Erythroblast (primary cell): Measurements from ENCODE around the gene CHRNA1.
"Not testable (repeated sequence)": the region's sequence is repeated elsewhere in the genome, so short reads cannot be mapped to it uniquely, and the experiment has no call there.

Source experiments
- DNase-seq, 2 experiments: peaks; one replicate each; lab custom pipeline; 2025; lab: John Stamatoyannopoulos, UW
- GATA1 ChIP-seq: IDR thresholded peaks from 2 replicates; pipeline ENCODE4 v1.6.1; 2011; ENCODE audit warnings: low read depth, mild to moderate bottlenecking, control low read depth, low read length, moderate library complexity
- POLR2A ChIP-seq: IDR thresholded peaks from 2 replicates; pipeline ENCODE4 v1.6.1; 2011; ENCODE audit warnings: mild to moderate bottlenecking, low read length

Gene CHRNA1

GRCh38 chr2:174730698-174731018 lies 33.6 kb downstream of the CHRNA1 start:
- no peak for DNase-seq
- TF ChIP-seq POLR2A (no peak), GATA1 (no peak)

- peak in 1 of 2 experiments; percentile 3 for DNase-seq
- TF ChIP-seq POLR2A = no peak
- no peak for TF ChIP-seq GATA1
Measured at GRCh38 chr2:174729797-174730697, 34.2 kb downstream of the CHRNA1 start.

GRCh38 chr2:174728096-174728495 lies 36.2 kb downstream of the CHRNA1 start:
- no peak for DNase-seq
- TF ChIP-seq POLR2A (no peak), GATA1 (no peak)

GRCh38 chr2:174726212-174726611 lies 38.1 kb downstream of the CHRNA1 start:
- no peak for DNase-seq
- TF ChIP-seq POLR2A = no peak

GRCh38 chr2:174722942-174723592 lies 41.2 kb downstream of the CHRNA1 start:
- TF ChIP-seq GATA1 = no peak
- TF ChIP-seq POLR2A = no peak
- no peak for DNase-seq

GRCh38 chr2:174719016-174719415 lies 45.3 kb downstream of the CHRNA1 start:
- DNase-seq = no peak

GRCh38 chr2:174718591-174718990 lies 45.7 kb downstream of the CHRNA1 start:
- no peak for DNase-seq
- no peak for TF ChIP-seq POLR2A
- TF ChIP-seq GATA1 = no peak

More at GRCh38 chr2:174719016-174719415, 45.3 kb downstream of the CHRNA1 start:
- TF ChIP-seq POLR2A = no peak
- no peak for TF ChIP-seq GATA1

- TF ChIP-seq GATA1 = no peak
- TF ChIP-seq POLR2A = no peak
- DNase-seq = no peak
Measured at GRCh38 chr2:174717916-174718315, 46.4 kb downstream of the CHRNA1 start.

GRCh38 chr2:174717273-174717672 lies 47.0 kb downstream of the CHRNA1 start:
- TF ChIP-seq GATA1 (no peak), POLR2A (no peak)
- no peak for DNase-seq

GRCh38 chr2:174716785-174717184 lies 47.5 kb downstream of the CHRNA1 start:
- TF ChIP-seq GATA1 (no peak), POLR2A (no peak)
- no peak for DNase-seq

GRCh38 chr2:174713686-174714085 lies 50.6 kb downstream of the CHRNA1 start:
- DNase-seq = no peak
- TF ChIP-seq POLR2A = no peak
- TF ChIP-seq GATA1 = no peak

GRCh38 chr2:174711206-174711605 lies 53.1 kb downstream of the CHRNA1 start:
- no peak for DNase-seq

GRCh38 chr2:174709416-174710004 lies 54.8 kb downstream of the CHRNA1 start:
- not testable (repeated sequence) for DNase-seq

More at GRCh38 chr2:174711206-174711605, 53.1 kb downstream of the CHRNA1 start:
- no peak for TF ChIP-seq POLR2A

GRCh38 chr2:174708713-174709112 lies 55.6 kb downstream of the CHRNA1 start:
- TF ChIP-seq POLR2A = no peak
- TF ChIP-seq GATA1 = no peak
- DNase-seq = no peak
